HG03469 (cell line): ENCODE data around the gene L3MBTL3.

Source experiments
- ATAC-seq: cut with Tn5 transposase; IDR thresholded peaks from one replicate; pipeline ENCODE4 v1.9.1; 2021; ENCODE audit warnings: mild to moderate bottlenecking, moderate library complexity, moderate number of reproducible peaks; ENCODE audit not compliant: unreplicated experiment

Gene L3MBTL3

DNA sequence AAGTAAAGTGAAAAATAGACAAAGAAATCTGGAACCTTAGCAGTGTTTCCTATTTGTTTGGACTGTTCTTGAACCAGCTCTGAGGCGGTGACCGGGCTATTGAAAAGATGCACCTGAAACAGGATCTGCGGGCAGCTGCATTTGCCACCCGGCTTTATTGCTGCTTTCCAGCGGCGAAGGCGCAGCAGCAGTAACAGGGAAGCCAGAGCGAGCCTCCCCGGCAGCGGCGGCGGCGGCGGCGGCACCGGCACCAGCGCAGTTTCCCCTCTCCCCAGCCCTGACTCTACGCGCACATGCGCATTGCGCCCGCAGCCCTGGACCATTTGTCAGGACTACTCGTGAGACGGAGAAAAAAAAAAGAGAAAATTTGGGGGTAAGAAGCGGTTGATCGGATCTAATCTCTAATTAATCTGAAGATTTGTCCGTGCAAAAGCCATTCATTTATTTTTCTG lies at the start of gene L3MBTL3:
TSS of gene L3MBTL3 (plus strand) at position 290 of the 452 bp plus-strand sequence. CDS start 24,119 bp downstream, outside the sequence.
- ATAC-seq = peak; percentile 58

DNA sequence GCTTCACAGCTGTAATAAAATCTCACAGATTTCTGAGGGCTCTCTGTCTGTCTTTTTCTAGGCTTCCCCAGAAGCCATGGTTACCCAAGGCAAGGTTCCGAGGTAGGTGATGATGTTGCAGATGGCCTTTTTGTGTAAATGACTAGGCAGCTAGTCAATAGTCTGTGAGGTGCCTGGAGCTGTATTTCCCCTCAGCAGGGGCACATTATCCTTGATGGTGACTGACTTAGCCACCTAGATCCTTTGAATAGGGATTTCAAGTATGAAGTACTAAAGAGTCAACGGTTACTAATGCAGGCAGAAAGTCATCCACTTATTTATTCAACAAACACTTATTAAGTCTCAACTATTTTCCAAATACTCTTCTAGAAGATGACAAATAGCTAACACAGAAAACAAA lies 49.3 kb upstream of the L3MBTL3 start:
- no peak for ATAC-seq

DNA sequence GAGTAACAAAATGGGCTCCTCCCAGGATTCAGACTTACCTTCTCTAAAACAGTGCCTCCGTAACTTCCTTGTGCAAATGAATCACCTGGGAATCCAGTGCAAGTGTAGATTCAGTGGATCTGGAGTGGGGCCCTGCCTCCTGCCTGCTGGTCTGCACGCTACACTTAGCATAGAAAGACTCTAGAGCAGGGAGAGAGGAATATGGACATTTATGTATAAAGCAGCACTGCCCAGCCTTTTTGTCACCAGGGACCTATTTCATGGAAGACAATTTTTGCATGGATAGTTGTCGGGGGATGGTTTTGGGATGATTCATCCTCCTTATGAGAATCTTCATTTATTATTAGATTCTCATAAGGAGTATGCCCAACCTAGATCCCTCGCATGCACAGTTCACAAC lies 42.3 kb upstream of the L3MBTL3 start:
- ATAC-seq = no peak

DNA sequence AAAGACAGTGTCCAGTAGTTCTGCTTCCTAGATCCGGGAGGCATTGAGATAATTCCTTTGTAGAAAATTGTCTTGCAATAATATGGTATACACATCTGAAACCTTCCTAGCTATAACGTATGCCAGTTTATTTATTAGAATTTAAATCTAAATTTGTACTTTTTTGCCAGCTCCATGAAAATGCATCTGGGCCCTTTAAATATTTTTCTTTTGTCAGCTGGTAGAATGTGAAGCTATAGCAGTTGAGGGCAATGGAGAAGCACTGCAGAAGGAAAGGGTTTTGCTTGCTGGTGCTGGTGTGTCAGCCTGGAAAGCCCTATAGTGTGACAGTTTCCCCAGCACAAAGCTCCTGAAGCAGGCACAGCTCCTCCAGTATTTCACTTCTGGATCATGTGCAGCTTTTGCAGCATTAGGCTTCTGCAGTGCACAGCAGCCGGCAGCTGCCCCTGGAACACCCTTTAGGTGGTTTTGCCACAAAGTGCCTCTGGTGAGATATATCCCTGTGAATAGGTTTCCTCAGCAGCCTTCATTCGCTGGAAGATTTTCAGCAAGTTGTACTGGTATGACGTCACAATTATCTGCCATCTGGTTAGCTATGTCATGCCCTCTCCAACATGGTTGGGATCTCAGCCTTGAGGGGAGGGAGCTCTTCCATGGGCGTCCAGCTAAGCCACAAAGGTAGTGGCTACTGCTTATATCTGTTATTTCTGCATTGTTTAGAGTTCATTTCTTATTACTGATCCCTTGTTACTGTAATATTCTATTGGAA lies 40.0 kb upstream of the L3MBTL3 start:
- no peak for ATAC-seq

DNA sequence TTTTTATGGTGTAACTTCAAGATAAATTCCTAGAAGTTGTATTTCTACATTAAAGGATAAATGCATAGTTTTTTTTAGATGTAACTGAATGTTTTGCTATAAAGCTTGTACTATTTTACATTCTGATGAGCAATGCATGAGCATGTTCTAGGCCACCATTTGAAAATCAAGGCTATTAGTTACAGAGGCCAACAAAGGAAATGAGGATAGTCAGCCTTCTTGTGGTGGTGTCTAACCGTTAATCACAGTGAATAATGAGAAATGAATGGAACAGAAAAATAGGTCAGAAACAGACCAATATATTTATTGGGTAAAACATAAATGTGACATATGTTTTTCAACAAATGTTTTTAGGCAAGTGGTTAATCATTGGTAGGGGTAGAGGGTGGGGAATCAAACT lies 37.6 kb upstream of the L3MBTL3 start:
- no peak for ATAC-seq

DNA sequence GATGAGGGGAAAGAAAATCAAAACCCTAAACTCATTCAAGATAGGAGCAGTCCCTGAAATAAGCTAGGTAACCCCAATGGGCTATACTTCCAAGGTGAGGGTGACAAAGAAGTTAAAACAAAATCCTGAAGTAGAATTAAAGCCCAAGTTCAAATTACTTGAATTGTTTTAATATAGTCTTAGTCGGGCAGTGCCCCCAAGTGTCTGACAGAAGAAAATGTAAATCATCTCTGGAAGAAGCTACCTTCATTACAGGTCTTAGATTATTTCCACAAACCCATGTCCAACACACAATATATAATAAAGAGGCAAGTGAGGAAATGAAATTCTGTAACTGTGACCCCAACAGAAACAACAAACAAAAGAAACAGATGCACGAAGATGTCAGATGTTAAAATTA lies 36.8 kb upstream of the L3MBTL3 start:
- ATAC-seq = no peak

DNA sequence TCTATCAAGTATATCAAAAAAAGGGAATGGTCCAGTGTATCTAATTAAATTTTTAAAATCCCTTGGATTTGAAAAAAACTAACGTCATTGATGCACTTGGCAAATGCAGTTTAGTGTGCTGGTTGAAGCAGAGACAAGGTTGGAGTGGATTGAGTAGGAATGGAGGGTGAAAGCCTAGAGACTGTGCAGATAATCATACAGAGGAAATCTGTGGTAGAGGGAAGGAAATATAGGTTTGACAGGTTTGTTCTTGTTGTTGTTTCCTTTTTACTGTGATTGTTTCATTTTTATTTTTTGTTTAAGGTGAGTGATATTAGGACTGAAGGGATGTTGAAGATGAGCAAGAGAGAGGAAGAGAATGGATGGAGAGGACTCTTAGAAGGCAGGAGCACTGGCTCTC lies 29.0 kb upstream of the L3MBTL3 start:
- no peak for ATAC-seq

DNA sequence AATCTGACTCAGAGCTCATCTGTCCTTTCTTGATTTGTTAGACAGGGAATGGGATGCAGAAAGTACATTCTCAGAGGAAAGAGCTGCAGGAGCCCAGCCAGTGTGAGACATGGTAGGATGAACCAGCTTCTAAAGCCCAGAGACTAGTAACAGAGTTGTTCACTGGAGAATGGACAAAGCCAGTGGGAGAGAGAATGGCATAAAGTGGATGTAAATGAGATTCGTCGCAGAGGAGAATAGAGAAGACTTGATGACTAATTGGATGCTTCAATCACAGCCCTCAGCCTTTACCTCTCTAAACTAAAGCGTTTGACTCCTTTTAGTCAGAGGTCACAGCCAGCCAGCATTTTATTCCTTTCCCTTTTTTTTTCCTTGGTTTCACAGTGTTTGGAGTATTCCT lies 25.5 kb upstream of the L3MBTL3 start:
- ATAC-seq = no peak

DNA sequence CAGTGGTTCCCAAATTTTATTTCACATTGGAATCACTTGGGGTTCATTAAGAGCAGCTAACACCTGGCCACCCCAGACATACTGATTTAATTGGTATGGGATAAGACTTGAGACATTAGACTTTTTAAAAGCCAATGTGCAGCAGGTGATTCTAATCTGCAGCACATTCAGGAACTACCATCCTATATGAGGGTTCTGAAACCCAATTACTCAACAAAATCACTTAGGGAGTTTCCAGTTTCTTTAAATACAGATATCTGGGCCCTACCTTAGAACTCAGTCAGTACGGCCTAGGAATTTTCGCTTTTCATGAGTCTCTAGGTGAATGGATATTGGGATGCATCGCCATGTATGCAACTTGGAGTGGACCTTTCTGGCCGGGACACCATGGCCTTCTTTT lies 24.0 kb upstream of the L3MBTL3 start:
- ATAC-seq = no peak

DNA sequence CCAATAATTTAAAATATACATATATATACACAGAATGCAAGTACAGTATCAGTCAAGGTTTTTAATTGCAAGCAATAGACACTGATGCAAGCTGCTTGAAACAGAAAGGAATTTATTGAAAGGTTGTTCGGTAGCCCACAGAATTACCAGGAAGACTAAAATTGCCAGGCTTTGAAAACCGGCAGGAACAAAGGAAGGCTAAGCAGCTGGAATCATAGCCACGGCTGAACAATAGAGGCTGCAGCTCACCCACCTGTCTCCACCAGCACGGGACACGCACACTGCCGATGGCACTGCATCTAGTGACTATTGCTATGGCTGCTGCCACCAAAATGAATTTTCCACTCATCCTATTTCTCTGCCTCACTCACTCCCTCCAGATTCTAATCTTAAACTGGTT lies 22.0 kb upstream of the L3MBTL3 start:
- no peak for ATAC-seq

DNA sequence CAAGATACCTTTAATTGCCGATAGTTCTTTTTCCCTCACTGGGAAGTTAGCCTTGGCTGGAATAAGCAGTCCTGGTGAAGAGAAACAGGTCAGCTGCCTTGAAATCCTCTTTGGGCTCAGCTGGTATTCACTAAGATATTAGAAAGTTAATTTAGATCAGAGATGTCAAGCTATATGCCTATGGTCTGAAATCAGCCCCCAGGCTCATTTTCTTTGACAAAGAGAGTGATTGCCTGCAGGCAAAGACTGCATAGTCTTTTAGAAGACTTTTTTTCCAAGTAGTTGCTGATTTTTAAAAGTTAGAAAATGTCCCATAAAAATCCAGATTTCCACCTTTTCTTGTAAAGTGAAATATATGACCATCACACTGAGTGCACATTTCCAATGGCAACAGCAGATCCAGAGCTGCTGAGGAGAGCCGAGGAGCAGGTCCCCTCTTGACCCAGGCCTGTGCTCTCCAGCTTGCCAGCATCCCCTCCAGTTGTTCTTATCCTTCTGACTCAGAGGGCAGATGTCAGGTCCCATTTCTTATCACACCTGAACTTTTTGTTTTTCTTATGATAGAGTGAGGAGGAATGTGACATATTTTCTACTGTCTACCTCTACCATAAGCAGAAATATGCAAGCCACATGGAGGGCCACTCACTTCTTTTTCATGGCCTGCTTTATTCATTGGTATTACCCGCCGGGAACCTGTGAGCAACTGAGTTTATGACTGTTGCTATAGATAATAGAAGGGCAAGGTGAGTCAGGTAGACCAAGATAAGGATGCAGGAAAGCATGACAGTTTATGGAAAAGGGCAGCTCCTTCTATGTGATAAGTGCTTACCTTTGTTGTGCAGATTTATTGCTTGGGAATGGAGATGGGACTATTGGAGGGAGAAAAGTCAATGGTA lies 17.6 kb upstream of the L3MBTL3 start:
- no peak for ATAC-seq

DNA sequence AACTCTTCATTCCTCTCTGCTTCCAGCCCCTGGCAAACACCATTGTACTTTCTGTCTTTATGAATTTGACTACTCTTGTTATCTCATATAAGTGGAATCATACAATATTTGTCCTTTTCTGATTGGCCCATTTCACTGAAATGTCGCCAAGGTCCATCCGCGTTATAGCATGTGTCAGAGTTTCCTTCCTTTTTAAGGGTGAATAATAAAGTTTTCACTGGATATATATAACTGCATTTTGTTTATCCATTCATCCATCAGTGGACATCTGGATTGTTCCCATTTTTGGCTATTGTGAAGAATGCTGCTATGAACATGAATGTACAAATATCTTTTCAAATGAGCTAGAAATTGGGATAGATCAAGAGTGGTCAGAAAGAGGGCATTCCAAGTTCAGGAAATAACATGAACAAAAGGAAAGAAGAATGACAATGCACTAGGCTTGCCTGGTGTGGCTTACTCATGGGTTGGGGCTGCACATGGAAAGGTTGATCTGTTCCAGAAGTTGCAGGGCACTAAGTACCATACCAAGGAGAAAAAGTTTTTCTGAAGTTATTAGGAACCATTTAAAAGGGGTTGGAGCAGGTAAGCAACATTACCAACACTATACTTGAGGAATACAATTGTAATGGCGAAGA lies 10.0 kb upstream of the L3MBTL3 start:
- ATAC-seq = no peak

DNA sequence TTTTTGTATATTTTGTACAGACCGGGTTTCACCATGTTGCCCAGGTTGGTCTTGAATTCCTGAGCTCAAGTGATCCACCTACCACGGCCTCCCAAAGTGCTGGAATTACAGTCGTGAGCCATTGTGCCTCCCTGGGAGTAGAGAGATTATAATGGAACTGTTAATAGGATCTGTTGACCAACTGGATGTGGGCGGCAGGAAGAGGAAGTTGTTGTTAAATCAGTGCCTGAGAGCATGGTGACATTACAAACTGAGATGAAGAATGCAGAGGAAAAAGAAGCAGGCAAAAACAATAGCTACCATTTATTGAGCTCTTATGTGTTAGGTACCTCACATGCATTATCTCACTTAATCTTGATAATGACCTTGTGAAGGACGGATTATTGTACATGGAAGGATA lies 9.2 kb upstream of the L3MBTL3 start:
- no peak for ATAC-seq

DNA sequence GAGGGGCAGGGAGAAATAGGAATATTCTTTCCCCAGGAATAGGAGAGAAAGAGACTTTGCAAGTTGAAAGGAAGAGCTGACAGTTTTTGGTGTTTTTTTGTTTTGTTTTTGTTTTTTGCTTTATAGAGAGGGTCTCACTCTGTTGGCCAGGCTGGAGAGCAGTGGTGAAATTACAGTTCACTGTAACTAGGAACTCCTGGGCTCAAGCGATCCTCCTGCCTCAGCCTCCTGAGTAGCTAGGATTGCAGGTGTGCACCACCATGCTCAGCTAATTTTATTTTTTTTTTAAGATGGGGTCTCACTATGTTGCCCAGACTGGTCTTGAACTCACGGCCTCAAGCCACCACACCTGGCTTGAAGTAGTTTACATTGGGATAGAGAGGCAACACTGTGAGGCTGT lies 8.0 kb upstream of the L3MBTL3 start:
- no peak for ATAC-seq

DNA sequence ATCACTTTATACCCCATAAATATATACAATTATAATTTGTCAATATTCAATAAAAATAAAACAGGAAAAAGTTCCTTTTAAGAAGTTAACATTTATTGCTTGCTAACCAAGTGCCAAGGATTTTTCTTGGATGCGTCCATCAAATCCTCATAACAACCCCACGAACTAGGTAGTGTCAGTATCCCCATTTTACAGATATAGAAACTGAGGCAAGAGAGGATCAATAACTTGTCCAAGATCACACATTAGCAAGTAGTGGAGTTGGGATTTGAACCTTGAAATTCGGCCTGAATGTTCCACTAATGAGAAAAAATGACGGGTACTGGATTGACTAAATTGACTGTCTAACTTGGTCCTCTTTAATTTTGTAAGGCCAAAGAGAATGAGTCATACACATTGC lies 5.7 kb upstream of the L3MBTL3 start:
- no peak for ATAC-seq

DNA sequence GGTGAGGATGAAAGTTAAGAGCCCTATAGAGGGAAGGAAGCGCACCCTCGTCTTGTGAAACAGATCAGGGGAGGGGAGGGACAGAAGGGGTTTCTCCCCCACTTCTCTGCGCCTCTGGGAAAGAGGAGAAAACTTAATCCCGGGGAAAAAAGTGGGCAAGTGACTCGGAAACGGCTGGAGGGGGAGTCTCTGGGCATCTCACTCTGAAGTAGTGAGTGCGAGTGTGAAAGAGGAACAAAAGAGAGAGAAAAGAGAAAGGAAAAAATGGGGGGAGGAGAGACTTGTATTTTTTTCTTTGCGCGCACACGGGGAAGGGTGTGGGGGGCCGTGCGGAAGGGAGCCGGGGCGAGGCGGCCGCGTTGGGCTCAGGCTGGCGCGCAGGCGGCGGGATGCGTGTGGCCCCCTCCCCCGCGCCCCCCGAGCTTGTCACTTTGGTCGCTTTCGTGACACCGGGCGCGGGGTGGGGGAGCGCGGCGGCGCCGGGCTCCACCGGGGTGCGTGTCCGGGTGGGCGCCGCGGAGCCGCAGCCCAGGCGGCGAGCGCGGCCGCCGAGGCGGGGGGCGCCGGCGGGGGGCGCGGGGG lies 454 bp downstream of the L3MBTL3 start:
- no peak for ATAC-seq

DNA sequence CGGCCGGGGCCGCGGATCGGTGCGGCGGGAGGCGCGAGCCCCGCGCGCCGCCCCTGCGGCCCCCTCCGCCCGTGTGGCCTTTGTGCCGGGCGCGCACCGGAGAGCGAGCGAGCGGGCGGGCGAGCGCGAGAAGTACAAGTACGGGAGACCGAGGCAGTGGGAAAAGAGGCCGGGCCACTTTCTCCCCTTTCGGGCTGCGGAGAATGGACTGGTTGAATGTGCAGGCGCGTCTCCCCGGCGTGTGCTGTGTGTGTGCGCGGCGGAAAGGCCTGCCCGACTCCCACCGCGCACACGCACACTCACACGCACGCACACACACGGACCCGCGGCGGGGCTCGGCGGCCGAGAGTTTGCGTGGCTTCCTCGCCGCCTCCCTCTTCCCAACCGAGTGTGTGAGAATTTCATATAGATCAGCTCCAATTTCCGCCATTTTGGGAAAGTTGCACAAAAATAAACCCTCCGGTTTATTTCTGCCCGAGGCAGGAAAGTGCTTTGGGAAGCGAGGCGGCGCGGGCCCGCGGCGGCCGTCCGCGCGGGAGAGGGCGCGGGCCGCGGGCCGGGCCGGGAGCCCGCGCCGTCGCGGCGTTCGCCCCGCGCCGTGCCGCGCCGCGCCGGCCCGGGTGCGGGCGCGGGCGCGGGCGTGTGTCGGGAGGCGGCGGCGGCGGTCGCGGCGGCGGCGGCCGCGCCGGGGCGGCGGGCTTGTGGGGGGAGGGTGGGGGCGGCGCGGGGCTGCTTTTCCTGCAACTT lies 1.1 kb downstream of the L3MBTL3 start:
- ATAC-seq = no peak

DNA sequence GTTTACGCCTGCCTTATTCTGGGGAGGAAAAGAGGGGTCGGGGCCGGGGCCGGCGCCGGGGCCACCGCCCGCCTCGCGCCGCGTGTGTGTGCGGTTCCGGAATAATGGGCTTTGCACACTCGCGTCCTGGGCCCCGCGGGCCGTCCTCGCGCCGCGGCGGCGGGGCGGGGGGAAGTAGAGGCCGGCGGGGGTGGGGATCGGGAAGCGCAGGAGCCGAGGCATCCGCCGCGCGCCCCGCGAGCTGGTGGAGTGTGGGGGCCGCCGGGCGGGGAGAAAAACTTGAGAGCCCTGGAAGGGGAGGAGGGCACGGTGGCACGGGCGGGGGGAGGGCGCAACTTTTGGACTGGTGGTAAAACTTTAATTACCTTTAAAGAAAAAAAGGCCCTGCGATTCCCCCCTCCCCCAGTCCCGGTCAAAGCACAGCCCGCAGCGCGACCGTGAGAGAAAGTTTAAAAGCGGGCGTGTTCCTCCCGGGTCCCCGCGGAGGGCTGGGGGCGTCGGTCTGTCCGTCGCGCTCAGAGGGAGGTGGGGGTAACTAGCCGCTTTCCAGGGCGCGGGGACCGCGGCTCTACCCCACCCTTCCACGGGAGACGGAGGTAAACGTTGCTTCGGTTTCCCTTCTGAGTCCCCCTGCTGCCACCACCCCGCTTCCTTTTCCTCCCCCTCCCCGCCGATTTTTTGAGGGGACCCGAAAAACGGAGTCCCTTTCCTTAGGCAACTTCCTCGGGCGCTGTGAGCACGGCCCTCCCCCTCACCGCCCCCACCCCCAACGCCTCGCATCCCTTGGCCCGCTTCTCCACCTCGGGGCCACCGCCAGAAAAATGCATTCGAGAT lies 1.9 kb downstream of the L3MBTL3 start:
- no peak for ATAC-seq

DNA sequence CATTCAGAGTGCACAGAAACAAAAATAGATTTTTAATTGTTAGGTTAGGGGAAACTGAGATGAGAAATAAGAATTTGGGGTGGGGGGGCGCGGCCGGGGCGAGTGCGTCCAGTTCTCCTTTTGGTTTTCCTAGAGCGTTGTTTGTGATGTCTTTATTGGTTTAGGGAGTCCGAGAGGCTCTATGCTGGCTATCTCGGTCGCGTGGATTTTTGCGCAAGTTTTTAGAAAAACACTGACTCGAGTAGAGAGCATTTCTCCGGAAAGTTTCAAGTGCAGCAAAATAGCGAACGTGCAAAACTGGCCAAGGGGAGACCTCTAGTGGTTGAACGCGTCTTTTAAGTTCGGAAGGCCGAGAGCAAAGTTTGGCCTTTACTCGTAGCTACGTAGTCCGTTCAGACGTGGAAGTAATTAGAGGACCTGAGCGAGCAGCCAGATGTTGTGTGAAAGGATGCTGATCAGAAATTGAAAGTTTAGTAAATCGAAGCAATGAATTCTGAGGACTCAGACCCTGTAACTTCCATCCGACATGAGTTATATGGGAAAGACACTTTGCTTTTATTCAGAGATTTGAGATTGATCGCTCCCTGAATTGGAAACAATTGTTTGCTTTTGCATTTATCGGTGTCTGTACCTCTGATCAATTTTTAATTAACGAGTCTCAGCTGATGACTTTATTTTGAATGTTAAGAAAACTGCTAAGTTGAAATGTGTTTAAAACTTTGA lies 2.7 kb downstream of the L3MBTL3 start:
- ATAC-seq = peak; percentile 63
